GM12878 (cell line): ENCODE results near the gene HSCB. TPM values are rescaled to one million over a fixed set of nuclear protein-coding genes. Genes with fewer than 3 reads are reported as not detected.

Experiments
- ATAC-seq: fragments of 200-7000 bp; cut with Tn5 transposase; 3 replicates; pipeline ENCODE4 v1.9.1; 2020; ENCODE audit warnings: mild to moderate bottlenecking, moderate library complexity
- BruUV-seq: library from RNA; stranded (reverse); fragments of 400-500 nt; replicated peaks from 2 replicates; lab custom pipeline; 2021; lab: Mats Ljungman, UMichigan
- CTCF ChIA-PET: fragments of 300-600 bp; sonication (Branson Sonifier 250); formaldehyde crosslinking; extraction: SDS; loops from one replicate; lab custom pipeline; 2021; ENCODE audit warnings: inconsistent platforms; lab: Yijun Ruan, JAX
- POLR2A ChIA-PET: fragments of 350-600 bp; formaldehyde crosslinking; extraction: SDS; loops from one replicate; lab custom pipeline; 2021; ENCODE audit warnings: inconsistent platforms; lab: Charles Lee
- RAD21 ChIA-PET: fragments of 300-600 bp; sonication (Branson Sonifier 250); formaldehyde crosslinking; loops from one replicate; lab custom pipeline; 2023; ENCODE audit warnings: antibody characterized with exemption; ENCODE audit not compliant: unreplicated experiment; lab: Charles Lee
- SMC1A ChIA-PET: fragments of 300-600 bp; sonication (Branson Sonifier 250); formaldehyde crosslinking; loops from one replicate; lab custom pipeline; 2023; ENCODE audit not compliant: unreplicated experiment, uncharacterized antibody; lab: Charles Lee
- DNase-seq: peaks from one replicate; pipeline ENCODE4 v3.0.0-alpha.2; 2011; ENCODE audit warnings: low read depth, low spot score
- FAIRE-seq: peaks from 3 replicates; lab custom pipeline; 2011; peaks lifted over from hg19 to GRCh38; lab: Jason Lieb, UNC
- H2AFZ ChIP-seq: 2 replicates; pipeline ENCODE4 v1.6.0; 2011; ENCODE audit warnings: low read depth, low read length, control low read depth; ENCODE audit not compliant: control insufficient read depth
- H3K27ac ChIP-seq: 2 replicates; pipeline ENCODE4 v1.5.1; 2011; ENCODE audit warnings: control low read depth; ENCODE audit not compliant: control insufficient read depth, insufficient read depth
- H3K27me3 ChIP-seq, 2 experiments: replicated peaks in 1 of 2; 2 replicates each; pipeline versions ENCODE4 v1.6.0 to v1.6.1; 2011; ENCODE audit warnings: low read length in 1 of 2; ENCODE audit not compliant: control insufficient read depth in 2 of 2, insufficient read depth in 2 of 2
- H3K36me3 ChIP-seq, 2 experiments: 2 replicates each; pipeline ENCODE4 v1.5.1; 2011; ENCODE audit warnings: low read length in 1 of 2; ENCODE audit not compliant: control insufficient read depth in 2 of 2, insufficient read depth in 2 of 2
- H3K4me1 ChIP-seq: 2 replicates; pipeline ENCODE4 v1.6.1; 2011; ENCODE audit warnings: mild to moderate bottlenecking, low read length, moderate library complexity, mixed read lengths; ENCODE audit not compliant: control insufficient read depth, insufficient read depth
- H3K4me2 ChIP-seq: 2 replicates; pipeline ENCODE4 v1.6.0; 2011; ENCODE audit warnings: control low read depth; ENCODE audit not compliant: control insufficient read depth, insufficient read depth
- H3K4me3 ChIP-seq: fragments of 200-600 bp; sonication (generic); 2 replicates; pipeline ENCODE4 v1.5.1; 2016
- H3K79me2 ChIP-seq: 2 replicates; pipeline ENCODE4 v1.6.0; 2011; ENCODE audit warnings: low read length; ENCODE audit not compliant: control insufficient read depth, insufficient read depth
- H3K9ac ChIP-seq: 2 replicates; pipeline ENCODE4 v1.8.0; 2011; ENCODE audit warnings: low read length, control low read depth, mixed read lengths; ENCODE audit not compliant: control insufficient read depth, insufficient read depth
- H3K9me3 ChIP-seq: replicated peaks from 3 replicates; pipeline ENCODE4 v1.5.1; 2011; ENCODE audit warnings: mild to moderate bottlenecking, low read length; ENCODE audit not compliant: control insufficient read depth, insufficient read depth
- H4K20me1 ChIP-seq: 2 replicates; pipeline ENCODE4 v1.6.0; 2011; ENCODE audit not compliant: control insufficient read depth, insufficient read depth
- CBX5 ChIP-seq: sonication (generic); IDR thresholded peaks from 2 replicates; pipeline ENCODE4 v1.6.1; 2016; ENCODE audit warnings: low read depth, moderate library complexity, mild to moderate bottlenecking, inconsistent platforms
- HCFC1 ChIP-seq: fragments of 150-350 bp; IDR thresholded peaks from 2 replicates; pipeline ENCODE4 v1.6.1; 2014; ENCODE audit warnings: low read length
- MTA2 ChIP-seq: fragments of 450-650 bp; IDR thresholded peaks from 2 replicates; pipeline ENCODE4 v1.6.1; 2016; ENCODE audit warnings: low read depth, mild to moderate bottlenecking, moderate library complexity
- MYC ChIP-seq: IDR thresholded peaks from 2 replicates; pipeline ENCODE4 v1.6.1; 2011; ENCODE audit warnings: mild to moderate bottlenecking, low read length, moderate library complexity, inconsistent platforms; ENCODE audit not compliant: insufficient read depth, insufficient replicate concordance, insufficient read length, severe bottlenecking
- NFYB ChIP-seq: IDR thresholded peaks from 2 replicates; pipeline ENCODE4 v1.6.1; 2011; ENCODE audit warnings: low read depth, mild to moderate bottlenecking, low read length, improper control_type of control experiment, moderate library complexity; ENCODE audit not compliant: insufficient read depth
- NRF1 ChIP-seq: conservative IDR thresholded peaks from 2 replicates; pipeline ENCODE4 v1.6.1; 2011; ENCODE audit warnings: mild to moderate bottlenecking, low read depth, low read length, improper control_type of control experiment
- RBBP5 ChIP-seq: fragments of 200-600 bp; sonication (generic); conservative IDR thresholded peaks from 2 replicates; pipeline ENCODE4 v1.6.1; 2016
- SIN3A ChIP-seq: IDR thresholded peaks from 2 replicates; pipeline ENCODE4 v1.6.1; 2012; ENCODE audit warnings: low read depth, low read length, improper control_type of control experiment
- SIX5 ChIP-seq: IDR thresholded peaks from 2 replicates; pipeline ENCODE4 v1.6.1; 2011; ENCODE audit warnings: mild to moderate bottlenecking, low read depth, low read length, moderate library complexity; ENCODE audit not compliant: severe bottlenecking
- SMARCA5 ChIP-seq: fragments of 450-650 bp; IDR thresholded peaks from 2 replicates; pipeline ENCODE4 v1.6.1; 2017; ENCODE audit warnings: mild to moderate bottlenecking
- SREBF1 ChIP-seq: IDR thresholded peaks from 2 replicates; pipeline ENCODE4 v1.6.1; 2012; ENCODE audit warnings: mild to moderate bottlenecking, low read length
- ZZZ3 ChIP-seq: IDR thresholded peaks from 2 replicates; pipeline ENCODE4 v1.6.1; 2011; ENCODE audit warnings: low read depth; ENCODE audit not compliant: control insufficient read depth, insufficient read length
- WGBS: methylation state at CpG from one replicate; pipeline ENCODE4 v1.1.6; 2016; ENCODE audit warnings: low lambda C conversion rate; ENCODE audit not compliant: insufficient replicate concordance, insufficient coverage; ENCODE audit errors: missing lambda C conversion rate; 5-methylcytosine and 5-hydroxymethylcytosine counted together
- in situ Hi-C: fragments of 300-500 bp; cut with MboI; formaldehyde crosslinking; loops from 9 replicates; pipeline ENCODE4 v1.14.3; 2018; ENCODE audit warnings: mixed read lengths
- intact Hi-C: fragments of 100-400 bp; cut with micrococcal nuclease; formaldehyde crosslinking; loops from one replicate; pipeline ENCODE4 v1.14.2; 2022; ENCODE audit not compliant: unreplicated experiment
- polyA plus RNA-seq, 11 experiments: library from polyadenylated mRNA; depleted of rRNA in 4 of 11; unstranded in 6 of 11; stranded (reverse) in 5 of 11; fragments of >200 nt; fragmentation: Nextera tagmentation in 4 of 11; fragmentation: Illumina TruSeq in 1 of 11; extraction: Ambion mirVana in 4 of 11; extraction: Trizol in 1 of 11; gene quantifications; 1 replicate in 1 of 11; 2 replicates in 10 of 11; pipeline versions ENCODE4 v1.2.1 to v1.2.3, GENCODE V29; 2011 to 2016; ENCODE audit warnings: inconsistent platforms in 2 of 11, missing spikeins in 2 of 11, low read depth in 1 of 11
- total RNA-seq, 4 experiments: library from RNA; depleted of rRNA in 3 of 4; stranded (reverse); fragments of >200 nt in 3 of 4; fragmentation: Illumina TruSeq in 1 of 4; extraction: Trizol in 1 of 4; gene quantifications; 2 replicates each; pipeline versions ENCODE4 v1.2.1 to v1.2.3, GENCODE V29; 2013 to 2021
- TF ChIP-seq, protein P1 (sequence below): fragments of 450-650 bp; IDR thresholded peaks from 2 replicates; pipeline ENCODE4 v1.6.1; 2017; ENCODE audit warnings: mild to moderate bottlenecking

Gene HSCB
- total and polyA plus RNA-seq, 10 of the 15 experiments (the other 5 are each of a cell fraction or from before 2014, with no cell fraction given) = 10.6 to 28.4 (median 20.8) TPM

DNA sequence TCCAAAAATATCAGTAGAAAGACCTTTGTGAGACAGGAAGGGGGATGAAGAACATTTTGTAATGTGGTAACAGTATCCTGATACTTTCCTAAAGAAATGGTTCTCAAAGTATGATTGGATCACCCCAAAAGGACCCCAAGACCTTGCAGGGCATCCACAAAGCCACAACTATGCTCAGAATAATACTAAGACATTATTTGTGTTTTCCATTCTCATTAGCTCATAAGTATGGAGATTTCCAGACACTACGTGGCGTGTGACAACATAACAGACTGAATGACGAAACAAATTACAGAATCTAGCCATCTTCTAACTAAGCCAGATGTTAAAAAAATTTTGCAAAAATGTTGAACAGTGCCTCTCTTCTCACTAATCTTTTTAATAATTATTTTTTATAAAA lies 25.2 kb upstream of the HSCB start:
- H3K36me3 ChIP-seq = peaks cover 0 to 4% of the 10 kb centered on the region in 2 experiments; a peak in 3 of 4 replicates

DNA sequence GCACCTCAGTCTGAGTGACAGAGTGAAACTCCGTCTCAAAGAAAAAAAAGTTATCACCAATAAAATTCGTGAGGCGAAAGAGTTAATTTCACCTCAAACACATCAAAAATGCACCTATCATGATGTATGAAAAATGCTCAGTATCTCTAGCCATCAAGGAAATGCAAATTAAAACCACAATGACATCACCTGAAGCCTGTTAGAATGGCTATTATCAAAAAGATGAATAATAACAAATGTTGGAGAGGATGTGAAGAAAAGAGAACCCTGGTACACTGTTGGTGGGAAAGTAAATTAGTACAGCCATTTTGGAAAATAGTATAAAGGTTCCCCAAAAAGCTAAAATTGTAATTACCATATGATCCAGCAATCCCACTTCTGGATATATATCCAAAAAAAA lies 23.8 kb upstream of the HSCB start:
- TF ChIP-seq SREBF1 = no peak
- no peak for TF ChIP-seq ZZZ3
- TF ChIP-seq NRF1 = no peak
- no peak for TF ChIP-seq SIN3A
- TF ChIP-seq MTA2 = no peak
- TF ChIP-seq, protein P1, sequence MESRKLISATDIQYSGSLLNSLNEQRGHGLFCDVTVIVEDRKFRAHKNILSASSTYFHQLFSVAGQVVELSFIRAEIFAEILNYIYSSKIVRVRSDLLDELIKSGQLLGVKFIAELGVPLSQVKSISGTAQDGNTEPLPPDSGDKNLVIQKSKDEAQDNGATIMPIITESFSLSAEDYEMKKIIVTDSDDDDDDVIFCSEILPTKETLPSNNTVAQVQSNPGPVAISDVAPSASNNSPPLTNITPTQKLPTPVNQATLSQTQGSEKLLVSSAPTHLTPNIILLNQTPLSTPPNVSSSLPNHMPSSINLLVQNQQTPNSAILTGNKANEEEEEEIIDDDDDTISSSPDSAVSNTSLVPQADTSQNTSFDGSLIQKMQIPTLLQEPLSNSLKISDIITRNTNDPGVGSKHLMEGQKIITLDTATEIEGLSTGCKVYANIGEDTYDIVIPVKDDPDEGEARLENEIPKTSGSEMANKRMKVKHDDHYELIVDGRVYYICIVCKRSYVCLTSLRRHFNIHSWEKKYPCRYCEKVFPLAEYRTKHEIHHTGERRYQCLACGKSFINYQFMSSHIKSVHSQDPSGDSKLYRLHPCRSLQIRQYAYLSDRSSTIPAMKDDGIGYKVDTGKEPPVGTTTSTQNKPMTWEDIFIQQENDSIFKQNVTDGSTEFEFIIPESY = no peak
- no peak for TF ChIP-seq CBX5
- TF ChIP-seq SMARCA5 = no peak
- intact Hi-C loops = no loop called here
- ATAC-seq = no peak
- no peak for FAIRE-seq
- H3K4me2 ChIP-seq = no peak overlapping the region
- H4K20me1 ChIP-seq = no peaks in the 10 kb centered on the region
- ChIA-PET CTCF (no interaction called here), SMC1A (interaction anchor here (1.3 kb wide), 1 partner anchor 118 kb away, joined by 3 read pairs; no protein-coding TSS in a partner anchor), POLR2A (no interaction called here), RAD21 (no interaction called here)
- H3K4me1 ChIP-seq = no peaks in the 10 kb centered on the region
- H3K27ac ChIP-seq = no peak overlapping the region
- no peak overlapping the region for H3K4me3 ChIP-seq
- DNase-seq = no peak
- no peak overlapping the region for H2AFZ ChIP-seq
- no peaks in the 10 kb centered on the region for H3K79me2 ChIP-seq
- H3K9me3 ChIP-seq = no peaks in the 10 kb centered on the region
- 100% methylated on average over 3 of the region's 3 CpGs for WGBS
- no peaks in the 10 kb centered on the region for H3K27me3 ChIP-seq
- BruUV-seq = no TSS peak
- no peak overlapping the region for H3K9ac ChIP-seq
- in situ Hi-C loops = no loop called here
- peaks cover 0 to 4% of the 10 kb centered on the region in 2 experiments; a peak in 3 of 4 replicates for H3K36me3 ChIP-seq

More for the DNA sequence above, 25.2 kb upstream of the HSCB start:
- BruUV-seq = no TSS peak
- POLR2A ChIA-PET = no interaction called here
- Histone ChIP-seq H3K9ac (no peak overlapping the region), H3K9me3 (no peaks in the 10 kb centered on the region), H4K20me1 (no peaks in the 10 kb centered on the region), H3K4me1 (no peaks in the 10 kb centered on the region), H3K4me2 (no peak overlapping the region), H3K27ac (no peak overlapping the region), H3K79me2 (no peaks in the 10 kb centered on the region), H3K4me3 (no peak overlapping the region), H3K27me3 (no peaks in the 10 kb centered on the region), H2AFZ (no peak overlapping the region)
- in situ Hi-C loops (no loop called here), intact Hi-C loops (no loop called here)
- FAIRE-seq (no peak), ATAC-seq (no peak), DNase-seq (no peak)
- RAD21 ChIA-PET = no interaction called here
- WGBS = 98% methylated on average over 3 of the region's 3 CpGs
- TF ChIP-seq HCFC1 (no peak), RBBP5 (no peak), SIX5 (no peak), MYC (no peak), NFYB (no peak)
- SMC1A ChIA-PET = no interaction called here
- CTCF ChIA-PET = no interaction called here
